ENCODE measurements around the gene SHISA5.
"Not testable (repeated sequence)": the region's sequence is repeated elsewhere in the genome, so short reads cannot be mapped to it uniquely, and the experiment has no call there.

The SHISA5 gene

DNA sequence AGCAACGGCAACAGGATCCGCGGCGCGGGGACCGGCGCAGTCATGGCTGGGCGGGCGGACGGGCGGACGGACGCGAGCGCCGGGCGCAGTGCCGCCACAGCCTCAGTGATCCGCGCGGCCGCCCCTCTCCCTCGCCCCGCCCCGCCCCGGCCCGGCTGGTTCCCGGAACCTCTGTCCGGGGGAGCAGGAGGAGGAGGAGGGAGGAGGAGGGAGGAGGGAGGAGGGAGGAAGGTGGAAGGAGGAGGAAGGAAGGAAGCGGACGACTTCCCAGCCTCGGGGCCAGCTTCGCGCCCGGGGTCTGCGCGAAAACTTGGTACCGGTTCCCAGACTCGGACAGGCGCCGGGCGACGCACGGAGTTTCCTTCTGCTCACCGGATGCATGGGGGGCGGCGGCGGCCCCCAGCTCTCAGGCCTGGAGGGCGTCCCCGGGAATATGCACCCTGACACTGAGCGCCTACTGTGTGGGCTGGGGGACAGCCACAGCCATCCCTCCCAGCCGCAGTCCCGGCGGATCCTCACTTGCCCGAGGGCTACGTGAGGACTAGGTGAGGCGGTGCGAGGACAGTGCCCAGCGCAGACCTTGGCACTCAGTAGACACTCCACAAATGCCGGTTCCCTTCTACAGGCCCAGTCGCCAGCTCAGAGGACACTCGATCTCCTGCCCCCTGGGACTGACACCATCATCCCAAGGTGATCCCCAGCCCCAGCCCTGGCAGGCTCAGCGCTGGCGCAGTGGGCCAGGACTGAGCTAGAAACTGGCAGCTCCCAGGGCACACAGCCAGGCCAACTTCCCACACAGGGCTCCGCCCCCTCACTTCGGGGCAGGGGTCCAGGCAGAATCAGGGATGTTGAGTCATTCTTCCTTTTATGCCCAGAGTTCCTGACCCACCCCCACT lies at the start of gene SHISA5:
Gene SHISA5 (minus strand): TSS at position 124 of the 896 bp plus-strand sequence. CDS start 80 bp downstream, at position 44.
- H3K4me3 ChIP-seq (ENCODE audit: low read length): peak within 1 kb of the TSS; percentile 87
- peaks cover 11% of the 10 kb centered on the region for H3K4me1 ChIP-seq (ENCODE audit: control insufficient read depth, insufficient read depth, low read length)

DNA sequence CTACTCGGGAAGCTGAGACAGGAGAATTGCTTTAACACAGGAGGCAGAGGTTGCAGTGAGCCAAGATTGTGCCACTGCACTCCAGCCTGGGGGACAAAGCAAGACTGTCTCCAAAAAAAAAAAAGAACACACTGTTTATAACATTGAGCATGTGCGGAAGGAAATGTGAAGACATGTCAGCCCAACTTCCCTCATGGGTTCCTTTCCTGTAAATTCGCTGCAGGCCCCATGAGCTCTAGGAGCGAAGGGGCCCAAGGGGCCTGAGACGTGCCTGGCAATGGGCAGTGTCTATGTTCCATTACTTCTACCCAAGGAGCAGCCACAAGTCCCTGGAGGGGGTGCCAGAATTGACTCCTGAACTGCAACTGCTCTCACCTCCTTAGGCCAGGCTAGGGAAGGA lies 49.4 kb upstream of the SHISA5 start:
- Histone ChIP-seq H3K4me1 (ENCODE audit: control insufficient read depth, insufficient read depth, low read length) (no peaks in the 10 kb centered on the region), H3K9ac (ENCODE audit: low read length) (no peak overlapping the region), H3K4me3 (ENCODE audit: low read length) (no peak overlapping the region), H3K27me3 (ENCODE audit: control insufficient read depth, insufficient read depth, low read length) (no peaks in the 10 kb centered on the region), H3K27ac (ENCODE audit: low read depth, low read length) (no peak overlapping the region), H3K36me3 (ENCODE audit: control insufficient read depth, insufficient read depth, low read length) (no peaks in the 10 kb centered on the region)

More for the DNA sequence above, at the start of gene SHISA5:
- Histone ChIP-seq H3K27ac (ENCODE audit: low read depth, low read length) (peak within 1 kb of the TSS; percentile 96), H3K9ac (ENCODE audit: low read length) (peak within 1 kb of the TSS; percentile 59), H3K27me3 (ENCODE audit: control insufficient read depth, insufficient read depth, low read length) (no peaks in the 10 kb centered on the region), H3K36me3 (ENCODE audit: control insufficient read depth, insufficient read depth, low read length) (no peaks in the 10 kb centered on the region)

DNA sequence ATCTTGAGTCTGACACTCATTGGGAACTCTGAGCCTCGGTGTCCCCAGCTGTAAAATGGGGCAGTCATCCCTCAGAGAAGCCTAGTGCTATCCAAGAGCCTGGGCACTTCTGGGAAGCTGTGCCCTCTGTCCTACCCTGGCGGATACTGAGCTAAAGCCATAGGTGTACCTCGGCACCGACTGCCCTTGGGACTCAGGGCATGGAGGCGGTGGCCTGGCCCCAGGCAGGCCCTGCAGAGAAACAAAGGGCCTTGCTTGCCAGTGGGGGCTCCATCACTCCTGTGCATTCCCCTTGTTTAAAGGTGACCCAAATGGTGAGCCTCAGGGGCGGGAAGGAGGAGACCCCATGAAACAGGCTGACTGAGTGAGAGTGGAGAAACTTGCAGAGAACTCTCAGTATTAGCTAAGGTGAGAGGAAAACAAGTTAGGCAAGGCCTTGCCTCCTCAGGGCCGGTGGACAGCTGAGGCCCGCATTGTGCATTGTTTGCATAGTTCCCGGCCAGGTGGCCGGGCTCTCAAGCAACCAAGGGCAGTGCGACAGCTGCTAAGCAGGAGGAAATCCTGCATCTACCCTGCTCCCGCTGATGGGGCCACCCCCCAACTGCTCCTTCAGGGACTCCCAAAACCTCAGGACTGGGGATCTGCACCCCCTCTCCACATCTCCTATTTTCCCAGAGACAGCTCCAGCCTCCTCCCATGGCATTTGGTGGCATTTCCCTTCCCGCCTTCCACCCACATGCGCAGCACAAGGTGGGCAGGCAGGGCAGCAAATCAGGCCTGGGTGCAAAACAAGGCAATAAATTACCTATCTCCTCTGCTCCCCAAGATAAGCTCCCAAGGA lies 48.4 kb upstream of the SHISA5 start:
- H3K27me3 ChIP-seq (ENCODE audit: control insufficient read depth, insufficient read depth, low read length): no peaks in the 10 kb centered on the region
- H3K27ac ChIP-seq (ENCODE audit: low read depth, low read length): no peak overlapping the region
- no peaks in the 10 kb centered on the region for H3K36me3 ChIP-seq (ENCODE audit: control insufficient read depth, insufficient read depth, low read length)
- no peak overlapping the region for H3K9ac ChIP-seq (ENCODE audit: low read length)
- no peak overlapping the region for H3K4me3 ChIP-seq (ENCODE audit: low read length)
- no peaks in the 10 kb centered on the region for H3K4me1 ChIP-seq (ENCODE audit: control insufficient read depth, insufficient read depth, low read length)

GRCh38 chr3:48551651-48552050 lies 47.7 kb upstream of the SHISA5 start:
- H3K9ac ChIP-seq (ENCODE audit: low read length); H3K4me1 ChIP-seq (ENCODE audit: control insufficient read depth, insufficient read depth, low read length); H3K27me3 ChIP-seq (ENCODE audit: control insufficient read depth, insufficient read depth, low read length); H3K4me3 ChIP-seq (ENCODE audit: low read length); H3K36me3 ChIP-seq (ENCODE audit: control insufficient read depth, insufficient read depth, low read length); H3K27ac ChIP-seq (ENCODE audit: low read depth, low read length): not testable (repeated sequence)

GRCh38 chr3:48548729-48549705 lies 45.0 kb upstream of the SHISA5 start:
- Histone ChIP-seq H3K4me3 (ENCODE audit: low read length) (no peak overlapping the region), H3K27me3 (ENCODE audit: control insufficient read depth, insufficient read depth, low read length) (no peaks in the 10 kb centered on the region), H3K27ac (ENCODE audit: low read depth, low read length) (no peak overlapping the region), H3K36me3 (ENCODE audit: control insufficient read depth, insufficient read depth, low read length) (no peaks in the 10 kb centered on the region), H3K9ac (ENCODE audit: low read length) (no peak overlapping the region), H3K4me1 (ENCODE audit: control insufficient read depth, insufficient read depth, low read length) (no peaks in the 10 kb centered on the region)

DNA sequence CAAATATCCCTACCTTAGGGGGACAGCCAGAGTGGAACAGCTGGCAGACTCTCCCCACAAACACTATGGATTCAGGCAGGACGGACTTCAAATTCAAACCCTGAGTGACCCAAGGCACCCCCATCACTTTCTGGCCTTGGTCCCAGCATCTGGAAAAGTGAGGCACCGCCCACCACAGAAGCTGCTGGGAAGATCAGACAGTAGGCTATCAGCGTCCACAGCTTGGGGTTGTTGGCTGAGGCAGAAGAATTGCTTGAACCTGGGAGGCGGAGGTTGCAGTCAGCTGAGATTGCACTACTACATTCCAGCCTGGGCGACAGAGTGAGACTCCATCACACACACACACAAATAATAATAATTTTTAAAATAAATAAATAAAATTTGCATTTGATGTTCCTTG lies 44.2 kb upstream of the SHISA5 start:
- Histone ChIP-seq H3K27ac (ENCODE audit: low read depth, low read length) (no peak overlapping the region), H3K36me3 (ENCODE audit: control insufficient read depth, insufficient read depth, low read length) (peaks cover 2% of the 10 kb centered on the region), H3K9ac (ENCODE audit: low read length) (no peak overlapping the region), H3K4me1 (ENCODE audit: control insufficient read depth, insufficient read depth, low read length) (no peaks in the 10 kb centered on the region), H3K4me3 (ENCODE audit: low read length) (no peak overlapping the region), H3K27me3 (ENCODE audit: control insufficient read depth, insufficient read depth, low read length) (no peaks in the 10 kb centered on the region)

DNA sequence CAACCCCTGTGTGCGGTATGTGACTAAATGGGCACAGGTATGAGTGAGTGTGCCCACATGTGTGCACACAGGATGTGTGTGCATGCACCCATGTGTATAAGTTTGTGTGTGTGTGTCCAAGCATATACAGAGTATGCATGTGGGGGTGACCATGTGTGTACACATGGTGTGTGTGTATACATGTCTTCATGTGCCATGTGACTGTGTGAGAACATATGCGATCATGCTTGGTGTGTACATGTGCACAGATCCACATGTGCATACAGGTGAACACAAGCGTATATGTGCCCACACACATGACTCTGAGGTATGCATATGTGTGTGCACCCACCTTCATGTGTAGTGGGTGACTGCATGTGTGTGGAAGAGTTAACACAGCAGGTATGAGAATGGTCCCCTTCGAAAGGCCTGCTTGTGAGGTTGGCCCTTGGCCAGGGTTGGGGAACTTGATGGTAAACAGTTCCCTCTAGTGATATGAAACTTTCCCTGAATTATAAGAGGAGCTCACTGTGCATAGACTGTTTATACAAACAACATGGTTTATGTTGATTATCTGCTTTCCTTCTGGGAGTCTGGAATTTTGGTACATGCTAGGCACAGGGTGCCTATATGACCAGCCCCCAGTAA lies 42.3 kb upstream of the SHISA5 start:
- no peak overlapping the region for H3K9ac ChIP-seq (ENCODE audit: low read length)
- peaks cover 4% of the 10 kb centered on the region for H3K36me3 ChIP-seq (ENCODE audit: control insufficient read depth, insufficient read depth, low read length)
- no peaks in the 10 kb centered on the region for H3K27me3 ChIP-seq (ENCODE audit: control insufficient read depth, insufficient read depth, low read length)
- H3K4me1 ChIP-seq (ENCODE audit: control insufficient read depth, insufficient read depth, low read length): no peaks in the 10 kb centered on the region
- no peak overlapping the region for H3K27ac ChIP-seq (ENCODE audit: low read depth, low read length)
- H3K4me3 ChIP-seq (ENCODE audit: low read length): no peak overlapping the region

DNA sequence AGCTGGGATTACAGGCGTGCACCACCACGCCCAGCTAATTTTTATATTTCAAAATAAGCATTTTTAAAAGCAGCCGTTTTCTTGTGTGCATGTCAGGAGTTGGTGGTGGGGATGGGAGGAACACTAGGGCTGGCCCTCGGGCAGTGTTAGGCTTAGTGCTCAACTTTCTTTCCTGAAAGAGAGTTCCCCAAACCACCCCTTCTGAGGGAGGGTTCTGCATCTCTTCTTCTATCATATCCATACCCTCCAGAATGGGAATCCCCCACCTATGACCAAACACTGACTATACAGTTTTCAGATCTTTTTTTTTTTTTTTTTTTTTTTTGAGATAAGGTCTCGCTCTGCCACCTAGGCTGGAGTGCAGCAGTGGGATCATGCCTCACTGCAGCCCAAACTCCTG lies 40.2 kb upstream of the SHISA5 start:
- no peaks in the 10 kb centered on the region for H3K4me1 ChIP-seq (ENCODE audit: control insufficient read depth, insufficient read depth, low read length)
- H3K27me3 ChIP-seq (ENCODE audit: control insufficient read depth, insufficient read depth, low read length): no peaks in the 10 kb centered on the region
- H3K36me3 ChIP-seq (ENCODE audit: control insufficient read depth, insufficient read depth, low read length): peaks cover 4% of the 10 kb centered on the region
- H3K9ac ChIP-seq (ENCODE audit: low read length): no peak overlapping the region
- no peak overlapping the region for H3K4me3 ChIP-seq (ENCODE audit: low read length)
- H3K27ac ChIP-seq (ENCODE audit: low read depth, low read length): no peak overlapping the region

DNA sequence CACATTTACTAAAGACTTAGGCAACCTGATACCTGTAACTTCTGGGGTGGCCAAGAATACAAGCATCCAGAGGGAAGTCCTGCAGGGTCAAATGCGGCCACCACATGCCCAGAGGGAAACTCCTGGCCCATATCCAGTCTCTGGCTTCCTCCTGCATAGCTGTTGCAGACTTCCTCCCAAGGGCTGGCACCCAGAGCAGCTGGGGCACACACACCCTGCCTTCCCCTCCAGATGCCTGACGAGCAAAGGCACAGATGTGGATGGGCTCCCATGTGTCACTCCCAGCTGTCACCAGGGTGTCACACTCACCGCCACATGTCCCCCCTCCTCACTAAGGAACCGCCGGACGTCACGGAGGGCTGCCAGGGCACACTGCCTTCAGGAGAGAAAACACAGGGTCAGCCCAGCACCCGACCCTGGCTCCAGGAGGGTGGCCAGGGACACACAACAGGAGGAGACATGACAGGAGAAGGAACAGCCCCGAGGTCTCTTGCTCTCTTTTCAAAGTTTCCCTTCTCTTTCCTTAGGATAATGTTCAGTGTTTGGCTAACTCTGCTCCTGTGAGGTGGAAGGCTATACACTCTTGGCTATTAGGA lies 39.4 kb upstream of the SHISA5 start:
- no peak overlapping the region for H3K9ac ChIP-seq (ENCODE audit: low read length)
- H3K27ac ChIP-seq (ENCODE audit: low read depth, low read length): no peak overlapping the region
- H3K27me3 ChIP-seq (ENCODE audit: control insufficient read depth, insufficient read depth, low read length): no peaks in the 10 kb centered on the region
- H3K4me1 ChIP-seq (ENCODE audit: control insufficient read depth, insufficient read depth, low read length): no peaks in the 10 kb centered on the region
- H3K4me3 ChIP-seq (ENCODE audit: low read length): no peak overlapping the region
- peaks cover 4% of the 10 kb centered on the region for H3K36me3 ChIP-seq (ENCODE audit: control insufficient read depth, insufficient read depth, low read length)

DNA sequence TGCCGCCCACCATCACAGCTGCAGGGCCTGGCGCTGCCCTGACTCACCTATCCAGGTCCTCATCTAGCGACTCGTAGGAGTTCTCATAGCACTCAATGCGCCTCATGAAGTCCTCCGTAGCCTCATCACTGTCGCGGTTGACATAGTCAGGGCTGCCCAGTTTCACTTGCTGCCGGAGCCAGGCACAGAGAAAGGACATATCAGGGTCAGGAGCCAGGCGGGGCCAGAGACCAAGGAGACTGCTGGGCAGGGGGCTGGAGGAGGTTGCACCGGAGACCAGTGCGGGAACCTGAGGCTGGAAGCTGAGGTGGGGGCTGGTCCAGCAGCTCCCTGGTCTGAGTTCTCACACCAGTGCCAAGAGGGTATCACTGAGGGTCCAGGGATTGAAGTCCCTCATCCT lies 34.5 kb upstream of the SHISA5 start:
- no peaks in the 10 kb centered on the region for H3K4me1 ChIP-seq (ENCODE audit: control insufficient read depth, insufficient read depth, low read length)
- no peak overlapping the region for H3K27ac ChIP-seq (ENCODE audit: low read depth, low read length)
- peaks cover 12% of the 10 kb centered on the region for H3K36me3 ChIP-seq (ENCODE audit: control insufficient read depth, insufficient read depth, low read length)

GRCh38 chr3:48536785-48537184 lies 32.8 kb upstream of the SHISA5 start:
- Histone ChIP-seq H3K36me3 (ENCODE audit: control insufficient read depth, insufficient read depth, low read length) (peaks cover 8% of the 10 kb centered on the region), H3K4me3 (ENCODE audit: low read length) (no peak overlapping the region), H3K27ac (ENCODE audit: low read depth, low read length) (no peak overlapping the region), H3K4me1 (ENCODE audit: control insufficient read depth, insufficient read depth, low read length) (no peaks in the 10 kb centered on the region), H3K27me3 (ENCODE audit: control insufficient read depth, insufficient read depth, low read length) (no peaks in the 10 kb centered on the region), H3K9ac (ENCODE audit: low read length) (no peak overlapping the region)

More for the DNA sequence above, 34.5 kb upstream of the SHISA5 start:
- H3K4me3 ChIP-seq (ENCODE audit: low read length): no peak overlapping the region
- no peak overlapping the region for H3K9ac ChIP-seq (ENCODE audit: low read length)
- no peaks in the 10 kb centered on the region for H3K27me3 ChIP-seq (ENCODE audit: control insufficient read depth, insufficient read depth, low read length)
